GM12878 (cell line): ENCODE results near the gene ERC1.

Experiments
- CREB1 ChIP-seq: IDR thresholded peaks from 2 replicates; pipeline ENCODE4 v1.6.1; 2012; ENCODE audit warnings: low read depth, mild to moderate bottlenecking, inconsistent platforms
- HDAC2 ChIP-seq: fragments of 200-600 bp; sonication (generic); IDR thresholded peaks from 2 replicates; pipeline ENCODE4 v1.6.1; 2017
- MEF2B ChIP-seq: fragments of 450-650 bp; IDR thresholded peaks from 2 replicates; pipeline ENCODE4 v1.6.1; 2018; ENCODE audit warnings: mild to moderate bottlenecking, moderate library complexity; ENCODE audit not compliant: partially characterized antibody, poor library complexity, severe bottlenecking
- NR2F1 ChIP-seq: fragments of 450-650 bp; conservative IDR thresholded peaks from 2 replicates; pipeline ENCODE4 v1.6.1; 2017; ENCODE audit warnings: mild to moderate bottlenecking
- POLR2A ChIP-seq: IDR thresholded peaks from 2 replicates; pipeline ENCODE4 v1.6.1; 2011; ENCODE audit warnings: low read depth, mild to moderate bottlenecking, low read length
- RFX5 ChIP-seq: IDR thresholded peaks from 2 replicates; pipeline ENCODE4 v1.6.1; 2011; ENCODE audit warnings: low read depth, low read length, improper control_type of control experiment
- SIN3A ChIP-seq: IDR thresholded peaks from 2 replicates; pipeline ENCODE4 v1.6.1; 2012; ENCODE audit warnings: low read depth, low read length, improper control_type of control experiment
- SIX5 ChIP-seq: IDR thresholded peaks from 2 replicates; pipeline ENCODE4 v1.6.1; 2011; ENCODE audit warnings: mild to moderate bottlenecking, low read depth, low read length, moderate library complexity; ENCODE audit not compliant: severe bottlenecking
- SP1 ChIP-seq: IDR thresholded peaks from one replicate; pipeline ENCODE4 v1.6.1; 2011; ENCODE audit warnings: low read depth, low read length
- SPI1 ChIP-seq: IDR thresholded peaks from 2 replicates; pipeline ENCODE4 v1.6.1; 2011; ENCODE audit warnings: low read depth, mild to moderate bottlenecking, low read length, moderate library complexity, borderline replicate concordance; ENCODE audit not compliant: insufficient read depth
- TBL1XR1 ChIP-seq: IDR thresholded peaks from 2 replicates; pipeline ENCODE4 v1.6.1; 2012; ENCODE audit warnings: low read depth, low read length, improper control_type of control experiment
- TCF12 ChIP-seq: IDR thresholded peaks from 2 replicates; pipeline ENCODE4 v1.6.1; 2011; ENCODE audit warnings: low read depth, mild to moderate bottlenecking, low read length
- TF ChIP-seq, protein P1 (sequence below), 3 experiments: IDR thresholded peaks in 2 of 3; conservative IDR thresholded peaks in 1 of 3; 2 replicates each; pipeline ENCODE4 v1.5.1; 2011; ENCODE audit warnings: low read depth in 3 of 3, low read length in 3 of 3, mild to moderate bottlenecking in 3 of 3, control low read depth in 2 of 3, moderate library complexity in 2 of 3, inconsistent platforms in 1 of 3, mixed read lengths in 1 of 3; ENCODE audit not compliant: control insufficient read depth in 2 of 3, insufficient read depth in 1 of 3; ENCODE audit errors: extremely low read depth in 1 of 3
- TF ChIP-seq, protein P2 (sequence below): IDR thresholded peaks from 2 replicates; pipeline ENCODE4 v1.6.1; 2012; ENCODE audit warnings: low read length, inconsistent platforms

DNA sequence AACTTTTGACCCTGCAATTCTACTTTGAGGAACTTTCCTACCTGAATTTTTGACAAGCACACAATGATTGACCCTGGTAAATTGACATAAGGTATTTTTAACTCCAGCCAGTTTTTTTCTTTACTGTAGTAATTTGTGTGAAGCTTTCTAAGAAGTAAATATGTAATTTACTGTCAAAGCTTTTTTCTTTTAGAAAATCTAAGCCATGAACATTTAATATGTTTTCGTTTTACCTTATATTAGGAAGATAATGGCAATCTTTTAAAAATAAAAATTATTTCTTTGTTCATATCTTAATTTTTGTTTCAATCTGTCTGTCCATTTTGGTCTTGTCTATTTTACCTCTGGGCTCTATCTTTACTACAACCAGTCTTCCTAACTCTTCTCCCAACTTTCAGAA is 323.5 kb downstream of the ERC1 start:
- TF ChIP-seq HDAC2 (no peak), SIX5 (no peak), MEF2B (no peak), TCF12 (no peak), RFX5 (no peak), CREB1 (no peak), NR2F1 (no peak), TBL1XR1 (no peak), SPI1 (no peak), SP1 (no peak), POLR2A (no peak), SIN3A (no peak)
- TF ChIP-seq, protein P1, sequence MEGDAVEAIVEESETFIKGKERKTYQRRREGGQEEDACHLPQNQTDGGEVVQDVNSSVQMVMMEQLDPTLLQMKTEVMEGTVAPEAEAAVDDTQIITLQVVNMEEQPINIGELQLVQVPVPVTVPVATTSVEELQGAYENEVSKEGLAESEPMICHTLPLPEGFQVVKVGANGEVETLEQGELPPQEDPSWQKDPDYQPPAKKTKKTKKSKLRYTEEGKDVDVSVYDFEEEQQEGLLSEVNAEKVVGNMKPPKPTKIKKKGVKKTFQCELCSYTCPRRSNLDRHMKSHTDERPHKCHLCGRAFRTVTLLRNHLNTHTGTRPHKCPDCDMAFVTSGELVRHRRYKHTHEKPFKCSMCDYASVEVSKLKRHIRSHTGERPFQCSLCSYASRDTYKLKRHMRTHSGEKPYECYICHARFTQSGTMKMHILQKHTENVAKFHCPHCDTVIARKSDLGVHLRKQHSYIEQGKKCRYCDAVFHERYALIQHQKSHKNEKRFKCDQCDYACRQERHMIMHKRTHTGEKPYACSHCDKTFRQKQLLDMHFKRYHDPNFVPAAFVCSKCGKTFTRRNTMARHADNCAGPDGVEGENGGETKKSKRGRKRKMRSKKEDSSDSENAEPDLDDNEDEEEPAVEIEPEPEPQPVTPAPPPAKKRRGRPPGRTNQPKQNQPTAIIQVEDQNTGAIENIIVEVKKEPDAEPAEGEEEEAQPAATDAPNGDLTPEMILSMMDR (IDR thresholded peaks at IDR 0.05 in 2 of 3, conservative IDR thresholded peaks at IDR 0.05 in 1 of 3; ENCODE audit: control insufficient read depth in 2 of 3, extremely low read depth in 1 of 3, insufficient read depth in 1 of 3, low read depth in 3 of 3, low read length in 3 of 3): no peak
- TF ChIP-seq, protein P2, sequence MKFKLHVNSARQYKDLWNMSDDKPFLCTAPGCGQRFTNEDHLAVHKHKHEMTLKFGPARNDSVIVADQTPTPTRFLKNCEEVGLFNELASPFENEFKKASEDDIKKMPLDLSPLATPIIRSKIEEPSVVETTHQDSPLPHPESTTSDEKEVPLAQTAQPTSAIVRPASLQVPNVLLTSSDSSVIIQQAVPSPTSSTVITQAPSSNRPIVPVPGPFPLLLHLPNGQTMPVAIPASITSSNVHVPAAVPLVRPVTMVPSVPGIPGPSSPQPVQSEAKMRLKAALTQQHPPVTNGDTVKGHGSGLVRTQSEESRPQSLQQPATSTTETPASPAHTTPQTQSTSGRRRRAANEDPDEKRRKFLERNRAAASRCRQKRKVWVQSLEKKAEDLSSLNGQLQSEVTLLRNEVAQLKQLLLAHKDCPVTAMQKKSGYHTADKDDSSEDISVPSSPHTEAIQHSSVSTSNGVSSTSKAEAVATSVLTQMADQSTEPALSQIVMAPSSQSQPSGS: no peak
